OCI-LY1 (cell line): ENCODE data around the gene TIGD7.

ENCODE experiments used
- H2AFZ ChIP-seq: fragments of 200-600 bp; sonication (generic), shearing (Covaris generic); 2 replicates; pipeline ENCODE4 v1.6.0; 2014; ENCODE audit warnings: antibody characterized with exemption, mild to moderate bottlenecking, low read length
- H3F3A ChIP-seq: fragments of 200-600 bp; sonication (generic), shearing (Covaris generic); 2 replicates; pipeline ENCODE4 v1.6.0; 2014; ENCODE audit warnings: mild to moderate bottlenecking, antibody characterized with exemption, low read length, moderate library complexity; ENCODE audit not compliant: insufficient read depth
- H3K27ac ChIP-seq: fragments of 200-600 bp; sonication (generic); 2 replicates; pipeline ENCODE4 v1.5.1; 2014; ENCODE audit warnings: low read length, mixed run types, mild to moderate bottlenecking, low read depth; ENCODE audit not compliant: poor library complexity, severe bottlenecking
- H3K27me3 ChIP-seq: fragments of 200-600 bp; sonication (generic); 2 replicates; pipeline ENCODE4 v1.6.0; 2014; ENCODE audit warnings: antibody characterized with exemption, mild to moderate bottlenecking, low read length, moderate library complexity; ENCODE audit not compliant: insufficient read depth
- H3K36me3 ChIP-seq: fragments of 200-600 bp; sonication (generic); 2 replicates; pipeline ENCODE4 v1.6.1; 2014; ENCODE audit warnings: mild to moderate bottlenecking, antibody characterized with exemption, low read length, moderate library complexity, mixed read lengths; ENCODE audit not compliant: insufficient read depth
- H3K4me1 ChIP-seq: fragments of 200-600 bp; sonication (generic); 2 replicates; pipeline ENCODE4 v1.5.1; 2014; ENCODE audit warnings: mild to moderate bottlenecking, low read length, moderate library complexity; ENCODE audit not compliant: insufficient read depth, severe bottlenecking
- H3K4me2 ChIP-seq: fragments of 200-600 bp; sonication (generic), shearing (Covaris generic); 2 replicates; pipeline ENCODE4 v1.6.1; 2014; ENCODE audit warnings: low read length
- H3K4me3 ChIP-seq: fragments of 200-600 bp; sonication (generic); 2 replicates; pipeline ENCODE4 v1.5.1; 2014; ENCODE audit warnings: low read length, low read depth, mild to moderate bottlenecking, mixed read lengths; ENCODE audit not compliant: poor library complexity, severe bottlenecking
- H3K79me2 ChIP-seq: fragments of 200-600 bp; shearing (Covaris generic); 2 replicates; pipeline ENCODE4 v1.6.1; 2016; ENCODE audit warnings: mixed run types, low read length, mixed read lengths; ENCODE audit not compliant: insufficient read depth
- H3K9ac ChIP-seq: fragments of 200-600 bp; sonication (generic), shearing (Covaris generic); 2 replicates; pipeline ENCODE4 v1.6.1; 2014; ENCODE audit warnings: mild to moderate bottlenecking, low read length, mixed read lengths
- H3K9me2 ChIP-seq: fragments of 200-600 bp; sonication (generic), shearing (Covaris generic); 2 replicates; pipeline ENCODE4 v1.6.1; 2014; ENCODE audit warnings: low read depth, mild to moderate bottlenecking, low read length, mixed read lengths
- H3K9me3 ChIP-seq: fragments of 200-600 bp; shearing (Covaris generic); 2 replicates; pipeline ENCODE4 v1.6.1; 2014; ENCODE audit warnings: low read length, mixed read lengths
- H4K20me1 ChIP-seq: fragments of 200-600 bp; sonication (generic), shearing (Covaris generic); 2 replicates; pipeline ENCODE4 v1.6.0; 2016; ENCODE audit warnings: mild to moderate bottlenecking, low read length; ENCODE audit not compliant: insufficient read depth
- CTCF ChIP-seq: fragments of 200-600 bp; sonication (generic), shearing (Covaris generic); IDR thresholded peaks from 2 replicates; pipeline ENCODE4 v1.5.1; 2017; ENCODE audit warnings: mild to moderate bottlenecking, antibody characterized with exemption, low read length, moderate library complexity, mixed read lengths
- EZH2 ChIP-seq: fragments of 200-600 bp; sonication (generic), shearing (Covaris generic); IDR thresholded peaks from 2 replicates; pipeline ENCODE4 v1.8.0; 2017; ENCODE audit warnings: borderline replicate concordance, mixed run types, mild to moderate bottlenecking, antibody characterized with exemption, low read length, moderate library complexity, mixed read lengths

Gene TIGD7

GRCh38 chr16:3292604-3293003, 12.6 kb downstream of the TIGD7 start:
- H3K27ac ChIP-seq: no peak overlapping the region
- no peaks in the 10 kb centered on the region for H3K9me2 ChIP-seq
- TF ChIP-seq CTCF: no peak
- TF ChIP-seq EZH2: no peak
- no peaks in the 10 kb centered on the region for H3K79me2 ChIP-seq
- no peaks in the 10 kb centered on the region for H4K20me1 ChIP-seq
- no peak overlapping the region for H3K9ac ChIP-seq
- H3F3A ChIP-seq: no peaks in the 10 kb centered on the region
- no peak overlapping the region for H3K4me2 ChIP-seq
- no peaks in the 10 kb centered on the region for H3K27me3 ChIP-seq
- H3K36me3 ChIP-seq: peaks cover 75% of the 10 kb centered on the region
- H2AFZ ChIP-seq: no peak overlapping the region
- peaks cover 63% of the 10 kb centered on the region for H3K9me3 ChIP-seq
- H3K4me1 ChIP-seq: no peaks in the 10 kb centered on the region
- no peak overlapping the region for H3K4me3 ChIP-seq

DNA sequence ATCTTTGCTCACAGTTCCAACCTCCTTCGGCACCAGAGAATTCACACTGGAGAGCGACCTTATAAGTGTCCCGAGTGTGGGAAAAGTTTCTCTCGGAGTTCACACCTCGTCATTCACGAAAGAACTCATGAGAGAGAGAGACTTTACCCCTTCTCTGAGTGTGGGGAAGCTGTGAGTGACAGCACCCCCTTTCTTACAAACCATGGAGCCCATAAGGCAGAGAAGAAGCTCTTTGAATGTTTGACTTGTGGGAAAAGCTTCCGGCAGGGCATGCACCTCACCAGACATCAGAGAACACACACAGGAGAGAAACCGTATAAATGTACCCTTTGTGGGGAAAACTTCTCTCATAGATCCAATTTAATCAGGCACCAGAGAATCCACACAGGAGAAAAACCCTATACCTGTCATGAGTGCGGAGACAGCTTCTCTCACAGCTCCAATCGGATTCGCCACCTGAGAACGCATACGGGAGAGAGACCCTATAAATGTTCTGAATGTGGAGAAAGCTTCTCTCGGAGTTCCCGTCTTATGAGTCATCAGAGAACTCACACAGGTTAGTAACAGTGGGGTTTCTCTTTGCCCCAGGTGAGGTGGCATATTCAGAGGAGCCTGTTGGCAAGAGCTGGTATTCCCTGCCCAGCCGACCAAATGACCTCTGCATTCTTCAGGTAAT, 15.1 kb downstream of the TIGD7 start:
- Histone ChIP-seq H3K4me1 (peaks cover 2% of the 10 kb centered on the region), H3K36me3 (peaks cover 93% of the 10 kb centered on the region), H3K4me2 (no peak overlapping the region), H3K4me3 (no peak overlapping the region), H3K9me2 (no peaks in the 10 kb centered on the region), H3K27ac (no peak overlapping the region), H2AFZ (no peak overlapping the region), H3K27me3 (no peaks in the 10 kb centered on the region), H4K20me1 (no peaks in the 10 kb centered on the region), H3F3A (no peaks in the 10 kb centered on the region), H3K9ac (no peak overlapping the region), H3K79me2 (peaks cover 13% of the 10 kb centered on the region), H3K9me3 (peaks cover 64% of the 10 kb centered on the region)
- TF ChIP-seq CTCF (no peak), EZH2 (no peak)

DNA sequence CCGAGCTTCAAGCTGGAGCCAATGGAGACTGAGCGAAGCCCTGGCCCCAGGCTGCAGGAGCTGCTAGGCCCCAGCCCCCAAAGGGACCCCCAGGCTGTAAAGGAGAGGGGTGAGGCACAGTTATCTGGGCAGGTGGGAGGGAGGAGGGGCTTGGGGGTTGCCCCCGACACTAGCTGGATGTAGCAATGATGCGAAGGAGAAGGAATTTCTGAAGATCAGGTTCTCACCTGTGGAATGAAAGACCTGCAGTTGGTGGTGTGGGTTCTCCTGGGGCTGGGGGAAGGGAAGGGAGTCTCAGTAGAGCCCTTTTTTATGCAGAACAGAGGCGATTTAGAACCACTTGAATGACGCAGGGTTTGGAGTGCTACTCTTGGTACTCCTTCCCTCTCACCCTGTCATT, 20.1 kb downstream of the TIGD7 start:
- Histone ChIP-seq H3K9me3 (peaks cover 27% of the 10 kb centered on the region), H4K20me1 (no peaks in the 10 kb centered on the region), H3K9me2 (no peaks in the 10 kb centered on the region), H3K79me2 (peaks cover 29% of the 10 kb centered on the region), H3K36me3 (peaks cover 60% of the 10 kb centered on the region), H3F3A (no peaks in the 10 kb centered on the region), H3K27me3 (no peaks in the 10 kb centered on the region), H3K27ac (no peak overlapping the region), H2AFZ (no peak overlapping the region), H3K4me1 (peaks cover 21% of the 10 kb centered on the region), H3K4me2 (peak overlapping the region; percentile 73), H3K4me3 (peak overlapping the region; percentile 91), H3K9ac (no peak overlapping the region)
- TF ChIP-seq CTCF: no peak
- TF ChIP-seq EZH2: no peak
